ENCODE results near the gene HK2. TPM values are rescaled to one million over a fixed set of nuclear protein-coding genes. Genes with fewer than 3 reads are reported as not detected.
"Not testable (repeated sequence)": the region's sequence is repeated elsewhere in the genome, so short reads cannot be mapped to it uniquely, and the experiment has no call there.

Gene HK2
- polyA plus RNA-seq, 2 donors: 11.8 to 18.0 TPM

DNA sequence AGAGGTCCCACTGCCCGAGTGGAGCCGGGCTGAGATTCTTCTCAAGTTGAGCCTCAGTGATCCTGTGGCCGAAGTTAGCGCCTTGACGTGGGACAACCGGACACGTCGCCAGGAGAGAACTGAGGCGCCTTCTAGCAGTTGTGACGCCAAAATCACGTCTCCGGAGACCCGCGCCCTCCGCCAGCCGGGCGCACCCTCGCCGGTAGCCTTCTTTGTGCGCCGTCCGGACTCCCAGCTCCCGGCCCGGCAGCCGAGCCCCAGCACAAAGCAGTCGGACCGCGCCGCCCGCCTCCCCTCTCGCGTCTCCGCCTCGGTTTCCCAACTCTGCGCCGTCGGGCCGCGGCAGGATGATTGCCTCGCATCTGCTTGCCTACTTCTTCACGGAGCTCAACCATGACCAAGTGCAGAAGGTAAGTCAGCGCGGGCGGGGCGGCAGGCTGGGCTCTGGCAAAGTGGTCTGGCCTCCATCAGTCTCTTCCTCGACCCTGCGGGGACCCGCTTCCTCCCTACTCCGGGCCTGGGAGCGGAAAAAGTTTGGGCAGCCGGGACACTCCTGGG lies 386 bp downstream of the HK2 start:
- H3K27ac ChIP-seq (ENCODE audit: low read depth in 2 of 2, low read length in 1 of 2): peak overlapping the region; percentile 63 to 75
- not testable (repeated sequence) for H3K36me3 ChIP-seq (ENCODE audit: control insufficient read depth in 2 of 2, insufficient read depth in 2 of 2, low read length in 1 of 2); H3K4me1 ChIP-seq (ENCODE audit: control insufficient read depth in 2 of 2, insufficient read depth in 2 of 2, low read length in 1 of 2); H3K27me3 ChIP-seq (ENCODE audit: control insufficient read depth in 1 of 2, insufficient read depth in 2 of 2, low read length in 2 of 2); H3K9me3 ChIP-seq (ENCODE audit: control insufficient read depth in 2 of 2, insufficient read depth in 1 of 2, low read depth in 1 of 2, low read length in 1 of 2)
- 0 to 2% methylated on average over 48 to 51 of the region's 51 CpGs for WGBS, 2 donors
- peak overlapping the region; percentile 67 to 79 for H3K4me3 ChIP-seq (ENCODE audit: low read depth in 1 of 2, low read length in 2 of 2)

DNA sequence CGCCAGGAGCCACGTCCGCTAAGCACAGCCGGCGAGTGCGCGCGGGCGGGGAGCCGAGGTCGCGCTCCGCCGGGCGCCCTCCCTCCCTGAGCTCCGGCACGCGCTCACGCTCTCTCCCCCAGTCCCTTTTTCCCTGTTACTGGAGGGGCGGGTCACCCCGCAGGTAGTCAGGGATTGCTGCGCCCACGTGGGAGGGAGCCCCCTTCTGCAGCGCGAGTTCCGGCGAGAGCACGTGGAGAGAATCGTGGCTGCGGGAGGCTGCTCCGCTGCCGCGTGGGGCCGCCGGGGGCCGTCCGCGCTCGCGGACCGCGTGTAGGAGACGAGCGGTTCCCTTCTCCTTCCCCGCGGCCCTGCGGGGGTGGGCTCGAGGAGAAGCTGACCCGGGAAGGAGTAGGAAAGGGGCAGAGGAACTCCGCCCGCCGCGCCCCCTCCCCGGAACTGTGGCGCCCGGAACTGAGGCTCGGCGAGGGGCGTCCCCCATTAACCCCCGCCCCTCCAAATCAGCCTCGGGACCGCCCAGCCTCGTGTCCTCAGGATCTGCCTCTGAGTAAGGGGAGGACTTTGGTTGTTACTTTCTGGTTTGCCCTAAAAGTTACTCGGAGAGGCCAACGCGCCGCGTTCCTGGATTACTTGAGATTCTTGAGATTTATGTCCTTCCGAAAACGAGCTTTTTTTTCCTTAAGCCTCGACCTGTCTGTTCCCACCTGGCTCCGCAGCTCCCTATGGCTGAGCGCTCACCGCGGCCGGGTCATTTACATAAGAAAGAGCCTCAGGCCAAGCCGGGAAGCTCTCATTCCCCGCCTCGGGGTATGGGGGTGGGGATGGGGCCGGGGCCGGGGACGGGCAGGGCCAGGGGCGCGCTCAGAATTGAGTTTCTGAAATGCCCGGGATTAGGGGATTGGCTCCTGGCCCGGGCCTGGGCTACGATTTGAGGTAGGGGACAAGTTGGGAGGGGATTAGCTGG lies 1.1 kb downstream of the HK2 start:
- no peaks in the 10 kb centered on the region for H3K27me3 ChIP-seq (ENCODE audit: control insufficient read depth in 1 of 2, insufficient read depth in 2 of 2, low read length in 2 of 2)
- peaks cover 0 to 5% of the 10 kb centered on the region in 2 donors for H3K4me1 ChIP-seq (ENCODE audit: control insufficient read depth in 2 of 2, insufficient read depth in 2 of 2, low read length in 1 of 2)
- peak overlapping the region; percentile 67 to 79 for H3K4me3 ChIP-seq (ENCODE audit: low read depth in 1 of 2, low read length in 2 of 2)
- H3K27ac ChIP-seq (ENCODE audit: low read depth in 2 of 2, low read length in 1 of 2): peak overlapping the region; percentile 63 to 75
- no peaks in the 10 kb centered on the region for H3K9me3 ChIP-seq (ENCODE audit: control insufficient read depth in 2 of 2, insufficient read depth in 1 of 2, low read depth in 1 of 2, low read length in 1 of 2)
- WGBS, 2 donors: 0 to 1% methylated on average over 67 to 87 of the region's 87 CpGs
- H3K36me3 ChIP-seq (ENCODE audit: control insufficient read depth in 2 of 2, insufficient read depth in 2 of 2, low read length in 1 of 2): no peaks in the 10 kb centered on the region

DNA sequence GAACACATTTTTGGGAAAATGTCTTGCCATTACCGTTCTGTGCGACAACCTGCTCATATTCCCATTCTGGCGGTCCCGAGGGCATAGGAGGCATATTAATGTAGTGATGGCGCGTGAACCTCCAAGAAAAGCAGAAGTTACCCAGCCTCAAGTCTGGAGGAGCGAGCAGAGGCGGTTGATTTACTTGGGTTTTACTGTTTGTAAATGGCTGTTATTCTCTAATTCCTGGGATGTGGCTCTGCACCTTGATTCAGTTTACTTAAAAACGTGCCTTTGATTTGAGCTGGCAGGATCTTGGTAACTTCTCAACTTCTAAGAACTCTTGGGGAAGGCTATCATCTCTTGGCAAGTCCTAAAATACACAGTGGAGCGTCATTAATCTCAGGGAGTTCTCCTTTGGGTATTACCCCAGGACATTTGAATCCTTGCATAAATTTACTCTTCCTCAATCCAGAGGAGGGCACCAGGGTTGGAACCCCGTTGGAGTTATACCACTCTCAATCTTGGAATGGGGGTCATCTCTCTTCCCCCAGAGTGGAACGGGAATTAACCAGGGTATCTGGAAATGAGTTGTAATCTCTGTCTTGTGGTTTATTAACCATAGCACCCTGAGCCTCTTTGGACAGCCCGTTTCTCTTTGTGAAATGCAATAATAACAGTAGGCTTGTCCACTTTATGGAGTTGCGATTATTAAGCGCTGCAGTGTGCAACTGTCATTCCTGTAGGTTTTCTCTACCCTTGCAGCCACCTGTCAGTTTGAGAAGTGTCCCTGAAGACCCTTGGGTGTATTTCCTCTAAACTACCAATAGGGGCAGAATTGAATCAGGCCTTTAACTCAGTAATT lies 2.1 kb downstream of the HK2 start:
- 26% methylated on average over 15 of the region's 15 CpGs for WGBS, 2 donors
- H3K36me3 ChIP-seq (ENCODE audit: control insufficient read depth in 2 of 2, insufficient read depth in 2 of 2, low read length in 1 of 2): no peaks in the 10 kb centered on the region
- H3K4me1 ChIP-seq (ENCODE audit: control insufficient read depth in 2 of 2, insufficient read depth in 2 of 2, low read length in 1 of 2): peaks cover 0 to 5% of the 10 kb centered on the region in 2 donors
- H3K4me3 ChIP-seq (ENCODE audit: low read depth in 1 of 2, low read length in 2 of 2): peak overlapping the region; percentile 15 to 67
- H3K27me3 ChIP-seq (ENCODE audit: control insufficient read depth in 1 of 2, insufficient read depth in 2 of 2, low read length in 2 of 2): no peaks in the 10 kb centered on the region
- peak overlapping the region in 1 of 2 donors; percentile 26 for H3K27ac ChIP-seq (ENCODE audit: low read depth in 2 of 2, low read length in 1 of 2)
- no peaks in the 10 kb centered on the region for H3K9me3 ChIP-seq (ENCODE audit: control insufficient read depth in 2 of 2, insufficient read depth in 1 of 2, low read depth in 1 of 2, low read length in 1 of 2)

DNA sequence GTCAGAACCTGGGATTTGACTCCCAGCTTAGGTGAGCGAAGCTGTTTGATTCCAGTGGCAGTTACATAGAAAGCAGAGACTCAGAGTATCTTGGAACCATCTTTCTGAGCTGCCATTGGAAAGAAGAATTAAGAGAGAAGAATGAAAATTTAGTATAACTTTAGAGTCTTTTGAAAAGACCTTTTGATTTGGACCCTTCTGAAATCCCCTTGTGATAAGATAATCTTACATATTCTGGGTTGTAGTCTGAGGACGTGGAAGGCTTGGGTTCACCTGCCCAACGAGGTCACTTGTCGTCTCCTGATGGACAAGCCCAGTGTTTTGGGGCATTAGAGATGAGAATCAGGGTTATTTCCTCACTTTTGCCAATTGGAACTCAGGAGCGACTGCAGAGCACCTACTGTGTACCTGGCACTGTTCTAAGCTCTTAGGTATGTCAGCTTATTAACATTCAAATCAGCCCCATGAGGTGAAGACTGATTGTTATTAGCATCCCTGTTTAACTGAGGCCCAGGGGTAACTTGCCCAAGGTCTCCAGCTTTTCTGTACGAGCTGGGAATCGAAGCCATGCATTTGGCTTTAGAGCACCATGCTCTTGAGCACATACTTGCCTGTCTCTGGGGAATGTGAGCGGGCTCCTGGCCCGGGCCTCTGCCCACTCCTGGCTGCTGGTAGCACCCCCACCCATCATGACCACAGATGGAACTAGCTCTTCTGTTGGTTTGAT lies 2.9 kb downstream of the HK2 start:
- no peaks in the 10 kb centered on the region for H3K27me3 ChIP-seq (ENCODE audit: control insufficient read depth in 1 of 2, insufficient read depth in 2 of 2, low read length in 2 of 2)
- peak overlapping the region in 1 of 2 donors; percentile 67 for H3K4me3 ChIP-seq (ENCODE audit: low read depth in 1 of 2, low read length in 2 of 2)
- H3K27ac ChIP-seq (ENCODE audit: low read depth in 2 of 2, low read length in 1 of 2): no peak overlapping the region
- 72 to 76% methylated on average over 9 of the region's 9 CpGs for WGBS, 2 donors
- peaks cover 0 to 5% of the 10 kb centered on the region in 2 donors for H3K4me1 ChIP-seq (ENCODE audit: control insufficient read depth in 2 of 2, insufficient read depth in 2 of 2, low read length in 1 of 2)
- no peaks in the 10 kb centered on the region for H3K36me3 ChIP-seq (ENCODE audit: control insufficient read depth in 2 of 2, insufficient read depth in 2 of 2, low read length in 1 of 2)
- no peaks in the 10 kb centered on the region for H3K9me3 ChIP-seq (ENCODE audit: control insufficient read depth in 2 of 2, insufficient read depth in 1 of 2, low read depth in 1 of 2, low read length in 1 of 2)

DNA sequence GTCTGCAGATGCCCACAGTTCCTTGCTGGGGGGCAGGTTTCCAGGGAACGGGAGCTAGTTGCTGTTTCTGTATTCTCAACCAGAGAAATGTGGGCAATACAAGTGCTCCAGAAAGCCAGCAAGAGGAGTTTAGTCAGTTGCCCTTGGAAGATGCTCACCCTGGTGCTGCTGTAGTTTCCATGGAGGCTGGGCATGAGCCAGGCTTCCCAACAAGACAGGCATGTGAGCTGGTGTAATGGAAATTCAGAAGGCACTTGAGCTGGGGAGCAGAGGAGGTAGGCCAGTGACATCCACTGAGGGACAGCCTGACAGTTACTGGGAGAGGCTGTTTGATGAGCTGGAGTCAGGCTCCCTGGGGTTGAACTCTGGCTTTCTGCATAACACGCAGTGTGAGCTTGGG lies 7.7 kb downstream of the HK2 start:
- H3K27me3 ChIP-seq (ENCODE audit: control insufficient read depth in 1 of 2, insufficient read depth in 2 of 2, low read length in 2 of 2): no peaks in the 10 kb centered on the region
- peaks cover 5 to 23% of the 10 kb centered on the region in 2 donors for H3K4me1 ChIP-seq (ENCODE audit: control insufficient read depth in 2 of 2, insufficient read depth in 2 of 2, low read length in 1 of 2)
- no peaks in the 10 kb centered on the region for H3K36me3 ChIP-seq (ENCODE audit: control insufficient read depth in 2 of 2, insufficient read depth in 2 of 2, low read length in 1 of 2)
- no peaks in the 10 kb centered on the region for H3K9me3 ChIP-seq (ENCODE audit: control insufficient read depth in 2 of 2, insufficient read depth in 1 of 2, low read depth in 1 of 2, low read length in 1 of 2)
- 88 to 96% methylated on average over 2 of the region's 2 CpGs for WGBS, 2 donors
- H3K27ac ChIP-seq (ENCODE audit: low read depth in 2 of 2, low read length in 1 of 2): no peak overlapping the region
- no peak overlapping the region for H3K4me3 ChIP-seq (ENCODE audit: low read depth in 1 of 2, low read length in 2 of 2)

DNA sequence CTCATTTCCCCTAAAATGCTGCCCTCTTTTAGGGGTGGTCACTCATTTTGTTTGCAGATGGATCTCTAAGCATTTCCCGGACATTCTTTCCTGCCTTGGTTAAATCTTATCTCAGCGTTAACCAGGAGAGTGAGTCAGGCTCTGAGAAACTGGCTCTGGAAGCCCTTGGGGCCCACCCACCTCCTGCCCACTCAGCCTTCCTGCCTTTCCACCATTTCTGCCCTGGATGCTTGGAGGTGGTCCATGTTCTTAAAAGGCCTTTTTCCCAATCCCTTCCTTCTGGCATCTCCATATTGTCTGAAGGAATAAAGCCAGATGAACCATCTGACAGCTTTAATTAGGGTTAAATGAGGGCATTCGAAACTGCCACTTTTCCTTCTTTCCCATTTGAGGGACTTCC lies 9.5 kb downstream of the HK2 start:
- Histone ChIP-seq H3K4me3 (ENCODE audit: low read depth in 1 of 2, low read length in 2 of 2) (no peak overlapping the region), H3K9me3 (ENCODE audit: control insufficient read depth in 2 of 2, insufficient read depth in 1 of 2, low read depth in 1 of 2, low read length in 1 of 2) (no peaks in the 10 kb centered on the region), H3K36me3 (ENCODE audit: control insufficient read depth in 2 of 2, insufficient read depth in 2 of 2, low read length in 1 of 2) (no peaks in the 10 kb centered on the region), H3K27me3 (ENCODE audit: control insufficient read depth in 1 of 2, insufficient read depth in 2 of 2, low read length in 2 of 2) (no peaks in the 10 kb centered on the region), H3K4me1 (ENCODE audit: control insufficient read depth in 2 of 2, insufficient read depth in 2 of 2, low read length in 1 of 2) (peaks cover 5 to 22% of the 10 kb centered on the region in 2 donors), H3K27ac (ENCODE audit: low read depth in 2 of 2, low read length in 1 of 2) (peak overlapping the region; percentile 2 to 58)
- 43 to 56% methylated on average over 3 of the region's 3 CpGs for WGBS, 2 donors

DNA sequence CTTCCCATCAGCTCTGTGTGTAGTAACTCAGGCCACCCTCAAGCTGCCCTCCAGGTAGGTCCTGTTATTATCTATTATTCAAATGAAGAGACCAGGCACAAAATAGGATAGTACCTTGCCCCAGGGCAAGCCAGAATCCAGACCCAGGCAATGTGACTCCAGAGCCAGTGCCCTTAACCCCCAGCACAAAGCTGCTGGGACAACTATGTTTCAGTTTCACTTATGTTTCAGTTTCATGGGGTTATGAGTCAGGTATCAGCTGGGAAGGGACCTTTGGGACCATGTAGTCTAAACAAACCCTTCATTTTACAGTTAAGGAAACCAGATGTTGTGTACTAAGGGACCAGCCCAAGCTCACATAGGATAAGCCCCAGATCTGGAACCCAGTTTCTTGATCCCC lies 10.0 kb downstream of the HK2 start:
- Histone ChIP-seq H3K4me3 (ENCODE audit: low read depth in 1 of 2, low read length in 2 of 2) (no peak overlapping the region), H3K4me1 (ENCODE audit: control insufficient read depth in 2 of 2, insufficient read depth in 2 of 2, low read length in 1 of 2) (peaks cover 5 to 22% of the 10 kb centered on the region in 2 donors), H3K36me3 (ENCODE audit: control insufficient read depth in 2 of 2, insufficient read depth in 2 of 2, low read length in 1 of 2) (no peaks in the 10 kb centered on the region), H3K9me3 (ENCODE audit: control insufficient read depth in 2 of 2, insufficient read depth in 1 of 2, low read depth in 1 of 2, low read length in 1 of 2) (no peaks in the 10 kb centered on the region), H3K27ac (ENCODE audit: low read depth in 2 of 2, low read length in 1 of 2) (peak overlapping the region; percentile 58 to 79), H3K27me3 (ENCODE audit: control insufficient read depth in 1 of 2, insufficient read depth in 2 of 2, low read length in 2 of 2) (no peaks in the 10 kb centered on the region)

DNA sequence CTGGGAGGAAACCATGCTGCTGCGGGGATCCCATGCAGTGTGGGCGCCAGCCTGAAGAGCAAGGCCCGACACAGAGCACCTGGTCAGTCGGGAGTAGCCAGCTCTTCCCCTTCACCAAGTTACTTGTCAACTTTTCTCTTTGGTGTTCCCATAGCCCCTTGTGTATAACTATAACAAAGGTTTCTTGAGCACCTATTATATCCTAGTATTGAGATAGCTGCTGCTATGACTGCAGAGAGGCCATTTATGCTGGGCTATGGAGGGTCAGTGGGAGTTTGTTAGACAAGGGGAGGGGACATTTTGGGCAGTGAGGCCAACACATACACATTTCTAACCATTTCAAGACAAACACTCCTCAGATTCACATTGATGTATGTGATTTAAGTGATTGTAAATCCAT lies 10.8 kb downstream of the HK2 start:
- Histone ChIP-seq H3K9me3 (ENCODE audit: control insufficient read depth in 2 of 2, insufficient read depth in 1 of 2, low read depth in 1 of 2, low read length in 1 of 2) (no peaks in the 10 kb centered on the region), H3K36me3 (ENCODE audit: control insufficient read depth in 2 of 2, insufficient read depth in 2 of 2, low read length in 1 of 2) (no peaks in the 10 kb centered on the region), H3K4me3 (ENCODE audit: low read depth in 1 of 2, low read length in 2 of 2) (no peak overlapping the region), H3K27ac (ENCODE audit: low read depth in 2 of 2, low read length in 1 of 2) (peak overlapping the region; percentile 79 to 91), H3K27me3 (ENCODE audit: control insufficient read depth in 1 of 2, insufficient read depth in 2 of 2, low read length in 2 of 2) (no peaks in the 10 kb centered on the region), H3K4me1 (ENCODE audit: control insufficient read depth in 2 of 2, insufficient read depth in 2 of 2, low read length in 1 of 2) (peaks cover 5 to 25% of the 10 kb centered on the region in 2 donors)
- 86 to 90% methylated on average over 4 of the region's 4 CpGs for WGBS, 2 donors

DNA sequence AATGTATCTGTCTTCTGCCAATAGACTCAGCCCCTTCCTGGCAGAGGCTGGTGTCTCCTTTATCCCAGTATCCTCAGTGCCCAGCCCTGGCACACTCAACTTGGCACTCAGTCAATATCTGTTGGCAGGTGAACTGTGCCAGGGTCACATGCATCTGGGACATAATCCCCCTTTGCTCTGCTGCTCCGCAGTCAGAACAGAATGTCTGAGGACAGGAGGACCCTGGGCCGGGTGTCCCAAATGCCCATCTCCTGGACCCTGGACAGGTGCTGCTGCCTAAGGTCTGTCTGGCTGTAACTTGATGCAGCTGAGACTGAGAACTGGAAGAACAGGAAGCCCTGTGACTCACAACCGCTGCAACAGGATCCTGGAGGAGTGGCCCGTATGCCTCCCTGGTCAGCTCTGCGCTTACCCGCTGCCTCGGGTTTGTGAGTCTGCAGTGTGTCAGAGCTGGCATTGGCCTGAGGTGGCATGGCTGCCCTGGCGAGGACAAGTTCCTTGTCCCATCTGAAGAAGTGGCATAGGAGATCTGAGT lies 11.4 kb downstream of the HK2 start:
- Histone ChIP-seq H3K27ac (ENCODE audit: low read depth in 2 of 2, low read length in 1 of 2) (peak overlapping the region; percentile 80 to 91), H3K9me3 (ENCODE audit: control insufficient read depth in 2 of 2, insufficient read depth in 1 of 2, low read depth in 1 of 2, low read length in 1 of 2) (no peaks in the 10 kb centered on the region), H3K36me3 (ENCODE audit: control insufficient read depth in 2 of 2, insufficient read depth in 2 of 2, low read length in 1 of 2) (no peaks in the 10 kb centered on the region), H3K4me3 (ENCODE audit: low read depth in 1 of 2, low read length in 2 of 2) (no peak overlapping the region), H3K27me3 (ENCODE audit: control insufficient read depth in 1 of 2, insufficient read depth in 2 of 2, low read length in 2 of 2) (no peaks in the 10 kb centered on the region), H3K4me1 (ENCODE audit: control insufficient read depth in 2 of 2, insufficient read depth in 2 of 2, low read length in 1 of 2) (peaks cover 5 to 25% of the 10 kb centered on the region in 2 donors)
- WGBS, 2 donors: 20 to 22% methylated on average over 8 of the region's 8 CpGs
